ENCODE results near the gene AGAP2.

AGAP2 gene

DNA sequence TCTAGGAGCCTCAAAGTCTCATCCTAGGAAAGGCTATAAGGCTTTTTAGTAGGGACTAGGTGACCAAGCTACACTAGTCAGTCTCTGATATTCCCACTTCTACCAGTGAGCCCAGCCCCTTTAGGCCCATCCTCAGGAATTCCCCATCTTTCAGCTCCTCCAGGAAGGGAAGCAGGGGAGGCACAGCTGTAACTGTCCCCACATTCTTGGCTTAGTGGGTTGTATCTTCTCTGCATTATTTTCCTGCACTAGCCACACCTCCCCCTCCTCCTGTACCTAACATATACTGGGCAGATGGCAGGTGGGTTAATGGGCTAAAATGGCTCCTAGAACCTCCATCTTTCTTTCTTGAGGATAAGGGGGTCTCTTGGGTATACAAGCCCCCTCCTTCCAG lies 28.8 kb upstream of the AGAP2 start:
- Histone ChIP-seq H3K27me3 (ENCODE audit: control insufficient read depth, insufficient read depth, low read length) (peaks cover 50% of the 10 kb centered on the region), H3K27ac (ENCODE audit: low read depth, low read length) (peak overlapping the region; percentile 70), H3K4me1 (ENCODE audit: control insufficient read depth, insufficient read depth, low read length) (peaks cover 31% of the 10 kb centered on the region), H3K4me3 (ENCODE audit: low read depth, low read length) (peak overlapping the region; percentile 67), H3K9ac (ENCODE audit: low read depth, low read length) (no peak overlapping the region), H3K9me3 (ENCODE audit: control insufficient read depth, insufficient read depth, low read length) (no peaks in the 10 kb centered on the region), H3K36me3 (ENCODE audit: control insufficient read depth, insufficient read depth, low read length) (peaks cover 33% of the 10 kb centered on the region)

DNA sequence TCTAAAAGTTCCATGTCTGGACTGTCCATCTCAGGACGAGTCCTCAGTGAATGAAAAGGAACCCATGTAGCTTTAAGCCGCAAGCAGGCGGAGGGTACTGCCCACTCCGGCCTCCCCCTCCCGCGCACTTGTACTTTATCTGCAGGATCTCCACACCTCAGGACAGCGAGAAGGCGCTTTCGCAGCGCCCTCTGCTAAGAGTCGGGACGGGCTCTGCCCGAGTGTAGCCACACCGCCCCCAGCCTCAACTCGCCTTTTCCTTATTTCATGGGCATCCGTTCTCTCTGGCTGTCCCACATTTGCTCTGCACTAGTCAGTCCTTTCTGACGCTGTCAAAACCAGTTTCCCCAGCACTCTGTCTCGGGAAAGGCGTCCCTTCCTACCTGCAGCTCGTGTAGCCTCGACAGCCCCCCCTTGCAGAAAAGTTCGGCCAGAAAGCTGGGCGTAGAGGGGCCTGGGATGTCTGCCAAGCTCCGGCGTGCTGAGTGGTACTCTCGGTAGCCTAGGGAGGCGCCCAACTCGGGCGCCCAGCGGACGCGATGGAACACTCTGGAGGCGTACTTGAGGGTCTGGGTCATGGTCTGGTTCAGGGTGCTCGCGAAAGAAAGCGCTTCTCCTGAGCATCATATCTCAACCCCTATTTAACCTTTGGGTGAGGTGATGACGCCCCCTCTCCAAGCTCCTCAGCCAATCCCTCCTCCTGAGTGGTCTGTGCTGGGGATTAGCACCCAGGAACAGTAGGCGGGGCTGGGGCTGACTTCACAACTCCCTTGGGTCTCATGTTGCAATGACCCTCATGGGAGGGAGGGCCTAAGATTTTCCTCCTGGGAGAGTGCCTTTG lies 28.1 kb upstream of the AGAP2 start, which contains the start of gene CYP27B1:
Gene CYP27B1, minus strand, starts transcription at position 615 of the 841 bp plus-strand sequence. Its CDS starts 37 bp downstream, at position 578.
- Histone ChIP-seq H3K9ac (ENCODE audit: low read depth, low read length) (no peak within 1 kb of the TSS), H3K4me1 (ENCODE audit: control insufficient read depth, insufficient read depth, low read length) (peaks cover 31% of the 10 kb centered on the region), H3K27me3 (ENCODE audit: control insufficient read depth, insufficient read depth, low read length) (peaks cover 50% of the 10 kb centered on the region), H3K4me3 (ENCODE audit: low read depth, low read length) (peak within 1 kb of the TSS; percentile 67), H3K36me3 (ENCODE audit: control insufficient read depth, insufficient read depth, low read length) (peaks cover 33% of the 10 kb centered on the region), H3K9me3 (ENCODE audit: control insufficient read depth, insufficient read depth, low read length) (no peaks in the 10 kb centered on the region), H3K27ac (ENCODE audit: low read depth, low read length) (peak within 1 kb of the TSS; percentile 70)

DNA sequence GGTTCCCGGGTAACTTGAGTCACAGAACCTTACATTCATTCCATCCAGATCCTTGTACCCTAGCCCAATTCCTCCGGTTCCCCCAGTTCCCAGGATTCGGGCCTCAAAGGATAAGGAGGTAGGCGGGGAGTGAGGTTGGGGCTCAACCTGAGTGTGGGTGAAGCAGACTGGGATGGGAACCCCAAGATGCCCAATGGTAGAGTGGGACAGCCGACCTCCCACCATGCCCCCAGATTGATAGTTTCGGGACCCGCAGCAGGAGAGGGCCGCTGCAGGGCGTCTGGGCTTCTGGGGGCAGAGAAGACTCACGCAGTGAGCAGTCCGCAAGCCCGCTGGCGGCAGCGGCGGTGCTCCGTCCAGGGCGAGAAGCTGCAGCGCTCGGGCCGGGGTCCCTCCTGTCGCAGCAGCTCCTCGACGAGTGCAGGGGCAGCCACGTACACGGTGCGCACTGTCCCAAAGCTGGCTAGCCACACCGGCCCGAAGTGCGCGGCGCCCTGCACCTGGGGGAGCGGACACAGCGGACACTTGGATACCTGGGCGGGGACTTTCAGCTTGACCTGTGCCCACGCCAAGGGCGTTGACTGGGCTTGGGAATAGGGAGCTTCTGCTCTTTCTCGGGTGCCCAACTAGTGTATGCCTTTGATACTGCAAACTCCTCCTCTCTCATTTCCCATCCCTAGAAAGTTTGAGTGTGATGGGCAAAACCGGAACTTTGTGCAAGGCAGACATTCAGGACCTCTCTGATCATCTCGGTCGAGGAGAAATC lies 27.3 kb upstream of the AGAP2 start:
- peaks cover 50% of the 10 kb centered on the region for H3K27me3 ChIP-seq (ENCODE audit: control insufficient read depth, insufficient read depth, low read length)
- H3K9me3 ChIP-seq (ENCODE audit: control insufficient read depth, insufficient read depth, low read length): no peaks in the 10 kb centered on the region
- peaks cover 31% of the 10 kb centered on the region for H3K4me1 ChIP-seq (ENCODE audit: control insufficient read depth, insufficient read depth, low read length)
- no peak overlapping the region for H3K27ac ChIP-seq (ENCODE audit: low read depth, low read length)
- no peak overlapping the region for H3K9ac ChIP-seq (ENCODE audit: low read depth, low read length)
- H3K36me3 ChIP-seq (ENCODE audit: control insufficient read depth, insufficient read depth, low read length): peaks cover 32% of the 10 kb centered on the region
- peak overlapping the region; percentile 67 for H3K4me3 ChIP-seq (ENCODE audit: low read depth, low read length)

DNA sequence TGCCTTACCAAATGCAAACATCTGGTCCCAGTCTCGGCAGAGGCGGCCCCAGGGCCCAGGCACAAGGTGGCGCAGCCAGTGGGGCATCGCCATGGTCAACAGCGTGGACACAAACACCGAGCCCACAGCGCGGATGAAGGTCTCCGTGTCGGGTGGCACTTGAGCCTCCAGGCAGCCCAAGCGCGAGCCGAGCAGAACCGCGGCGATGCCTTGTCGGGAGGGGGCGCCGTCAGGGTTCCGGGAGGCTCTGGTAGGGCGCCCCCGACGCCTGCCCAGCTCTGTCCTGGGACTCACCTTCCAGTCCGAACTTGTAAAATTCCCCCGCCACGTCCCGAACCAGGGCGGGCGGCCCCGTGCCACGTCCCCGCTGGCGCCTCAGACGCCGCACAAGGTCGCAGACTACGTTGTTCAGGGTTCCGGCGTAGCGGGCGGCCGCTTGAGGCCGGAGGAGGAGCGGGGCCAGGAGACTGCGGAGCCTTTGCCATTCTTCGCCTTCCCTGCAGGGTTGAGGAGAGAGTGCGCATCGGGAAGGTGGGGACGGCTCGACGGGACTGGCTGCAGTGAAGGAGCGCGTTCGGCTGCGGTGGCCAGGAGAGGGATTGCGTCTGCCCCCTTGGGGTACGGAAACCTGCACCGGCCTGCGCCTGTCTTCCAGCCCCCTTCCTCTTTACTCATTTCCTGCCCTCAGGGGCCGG lies 26.6 kb upstream of the AGAP2 start:
- Histone ChIP-seq H3K9ac (ENCODE audit: low read depth, low read length) (0 out of 2 replicates have a peak overlapping the region, but pooled peaks have one; percentile 12), H3K4me3 (ENCODE audit: low read depth, low read length) (peak overlapping the region; percentile 67), H3K36me3 (ENCODE audit: control insufficient read depth, insufficient read depth, low read length) (peaks cover 25% of the 10 kb centered on the region), H3K27ac (ENCODE audit: low read depth, low read length) (no peak overlapping the region), H3K27me3 (ENCODE audit: control insufficient read depth, insufficient read depth, low read length) (peaks cover 50% of the 10 kb centered on the region), H3K4me1 (ENCODE audit: control insufficient read depth, insufficient read depth, low read length) (peaks cover 31% of the 10 kb centered on the region), H3K9me3 (ENCODE audit: control insufficient read depth, insufficient read depth, low read length) (no peaks in the 10 kb centered on the region)

DNA sequence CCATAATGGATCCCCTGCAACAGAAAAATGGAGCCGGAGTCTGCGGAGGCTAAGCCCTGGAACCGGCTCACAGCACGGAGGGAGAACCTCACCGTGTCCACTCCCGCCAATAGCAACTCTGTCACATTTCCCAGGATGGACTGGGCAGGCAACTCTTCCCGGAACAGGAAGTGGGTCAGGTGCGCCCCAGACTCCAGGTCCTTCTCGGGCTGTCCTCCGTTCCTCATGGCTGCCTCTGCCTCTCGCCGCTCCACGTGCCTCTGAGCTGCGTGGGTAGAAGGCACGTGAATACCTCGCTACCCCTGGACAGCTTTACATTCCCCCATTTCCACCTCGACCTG lies 26.1 kb upstream of the AGAP2 start:
- H3K4me1 ChIP-seq (ENCODE audit: control insufficient read depth, insufficient read depth, low read length): peaks cover 31% of the 10 kb centered on the region
- H3K27me3 ChIP-seq (ENCODE audit: control insufficient read depth, insufficient read depth, low read length): peaks cover 50% of the 10 kb centered on the region
- peak overlapping the region; percentile 67 for H3K4me3 ChIP-seq (ENCODE audit: low read depth, low read length)
- H3K9ac ChIP-seq (ENCODE audit: low read depth, low read length): 0 out of 2 replicates have a peak overlapping the region, but pooled peaks have one; percentile 12
- peaks cover 20% of the 10 kb centered on the region for H3K36me3 ChIP-seq (ENCODE audit: control insufficient read depth, insufficient read depth, low read length)
- H3K9me3 ChIP-seq (ENCODE audit: control insufficient read depth, insufficient read depth, low read length): no peaks in the 10 kb centered on the region
- no peak overlapping the region for H3K27ac ChIP-seq (ENCODE audit: low read depth, low read length)

DNA sequence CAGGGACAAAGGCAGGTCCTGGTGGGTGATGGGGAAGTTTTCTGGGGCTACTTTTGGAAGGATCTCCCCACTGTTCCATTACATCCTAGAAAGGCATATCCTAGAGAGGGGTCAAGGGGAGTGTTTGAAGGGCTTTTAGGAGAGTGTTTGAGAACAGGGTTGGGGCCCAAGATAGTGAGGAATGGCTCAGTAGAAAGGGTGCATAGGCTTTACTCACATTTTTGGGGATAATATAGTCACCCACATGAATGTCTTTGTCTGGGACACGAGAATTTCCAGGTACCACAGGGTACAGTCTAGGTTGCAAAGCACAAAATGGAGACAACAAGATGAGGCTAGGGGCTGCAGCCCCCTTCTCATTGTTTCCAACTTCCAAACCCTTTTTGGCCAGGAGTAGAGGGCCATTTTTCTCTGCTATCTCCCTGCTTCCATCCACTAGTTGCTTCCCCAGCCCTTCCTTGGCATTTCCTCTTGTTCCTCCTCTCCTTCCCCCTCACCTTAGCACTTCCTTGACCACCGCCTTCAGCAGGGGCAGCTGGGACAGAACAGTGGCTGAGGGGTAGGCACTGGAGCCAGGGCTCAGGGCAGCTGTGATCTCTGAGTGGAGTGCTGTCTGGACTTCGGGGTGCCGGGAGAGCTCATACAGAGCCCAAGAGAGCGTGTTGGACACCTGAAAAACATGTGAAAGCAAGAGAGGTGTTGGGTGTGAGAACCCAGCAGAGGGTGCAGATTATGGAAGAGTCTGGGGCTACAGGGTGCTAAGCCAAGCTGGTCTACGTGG lies 25.5 kb upstream of the AGAP2 start:
- H3K9ac ChIP-seq (ENCODE audit: low read depth, low read length): no peak overlapping the region

DNA sequence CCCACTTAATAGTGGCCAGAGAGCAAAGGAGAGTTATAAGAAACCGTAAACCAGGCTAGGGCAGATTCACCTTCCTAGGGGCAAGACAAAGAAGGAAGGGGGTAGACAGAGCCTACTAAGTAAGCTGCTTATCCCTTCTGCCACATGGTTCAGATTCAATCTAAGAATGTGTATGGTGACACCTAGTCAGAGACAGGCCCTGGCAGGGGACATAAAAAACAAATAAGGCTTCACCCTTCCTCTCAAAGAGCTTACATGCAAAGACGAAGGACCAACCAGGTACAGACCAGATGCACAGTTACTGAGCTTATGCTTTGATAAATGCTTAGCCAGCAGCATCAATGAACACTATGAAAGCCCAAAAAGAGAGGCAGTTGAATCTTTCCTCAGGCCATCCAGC lies 23.9 kb upstream of the AGAP2 start:
- Histone ChIP-seq H3K27me3 (ENCODE audit: control insufficient read depth, insufficient read depth, low read length) (peaks cover 60% of the 10 kb centered on the region), H3K9me3 (ENCODE audit: control insufficient read depth, insufficient read depth, low read length) (no peaks in the 10 kb centered on the region), H3K4me3 (ENCODE audit: low read depth, low read length) (no peak overlapping the region), H3K36me3 (ENCODE audit: control insufficient read depth, insufficient read depth, low read length) (no peaks in the 10 kb centered on the region), H3K4me1 (ENCODE audit: control insufficient read depth, insufficient read depth, low read length) (peaks cover 30% of the 10 kb centered on the region), H3K27ac (ENCODE audit: low read depth, low read length) (no peak overlapping the region), H3K9ac (ENCODE audit: low read depth, low read length) (no peak overlapping the region)

More for the DNA sequence above, 25.5 kb upstream of the AGAP2 start:
- Histone ChIP-seq H3K27ac (ENCODE audit: low read depth, low read length) (no peak overlapping the region), H3K36me3 (ENCODE audit: control insufficient read depth, insufficient read depth, low read length) (peaks cover 14% of the 10 kb centered on the region), H3K9me3 (ENCODE audit: control insufficient read depth, insufficient read depth, low read length) (no peaks in the 10 kb centered on the region), H3K4me1 (ENCODE audit: control insufficient read depth, insufficient read depth, low read length) (peaks cover 31% of the 10 kb centered on the region), H3K4me3 (ENCODE audit: low read depth, low read length) (peak overlapping the region; percentile 67), H3K27me3 (ENCODE audit: control insufficient read depth, insufficient read depth, low read length) (peaks cover 50% of the 10 kb centered on the region)

DNA sequence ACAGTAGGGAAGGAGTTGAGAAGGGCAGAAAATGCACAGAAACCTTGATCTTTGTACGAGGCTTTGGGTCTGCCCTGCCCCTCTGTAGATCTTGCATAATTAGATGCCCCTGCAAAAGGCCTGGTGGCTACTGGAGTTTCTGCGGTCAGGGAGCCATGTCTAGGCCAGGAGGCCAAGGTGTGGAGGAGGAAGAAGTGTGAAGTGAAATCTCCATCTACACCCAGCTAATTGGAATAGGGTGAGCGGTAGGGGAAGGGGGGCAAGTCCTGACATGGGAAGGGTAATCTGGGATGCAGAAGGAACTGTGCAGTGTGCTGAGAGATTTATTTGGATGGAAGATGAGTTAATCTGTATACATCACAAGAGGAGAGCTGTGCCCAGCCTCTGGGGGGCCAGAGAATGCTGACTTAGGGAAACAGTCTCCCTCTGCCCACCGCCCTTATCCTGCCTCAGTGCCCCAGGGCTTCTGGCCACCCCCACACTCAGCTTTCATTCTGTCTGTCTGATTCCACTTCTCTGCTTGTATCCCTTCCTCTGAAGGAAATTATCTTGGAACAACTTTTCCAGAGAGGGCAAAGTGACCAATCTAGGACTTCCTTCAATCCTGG lies 23.0 kb upstream of the AGAP2 start:
- Histone ChIP-seq H3K9me3 (ENCODE audit: control insufficient read depth, insufficient read depth, low read length) (no peaks in the 10 kb centered on the region), H3K9ac (ENCODE audit: low read depth, low read length) (no peak overlapping the region), H3K4me3 (ENCODE audit: low read depth, low read length) (no peak overlapping the region), H3K36me3 (ENCODE audit: control insufficient read depth, insufficient read depth, low read length) (no peaks in the 10 kb centered on the region), H3K4me1 (ENCODE audit: control insufficient read depth, insufficient read depth, low read length) (peaks cover 25% of the 10 kb centered on the region), H3K27ac (ENCODE audit: low read depth, low read length) (no peak overlapping the region), H3K27me3 (ENCODE audit: control insufficient read depth, insufficient read depth, low read length) (peaks cover 60% of the 10 kb centered on the region)

DNA sequence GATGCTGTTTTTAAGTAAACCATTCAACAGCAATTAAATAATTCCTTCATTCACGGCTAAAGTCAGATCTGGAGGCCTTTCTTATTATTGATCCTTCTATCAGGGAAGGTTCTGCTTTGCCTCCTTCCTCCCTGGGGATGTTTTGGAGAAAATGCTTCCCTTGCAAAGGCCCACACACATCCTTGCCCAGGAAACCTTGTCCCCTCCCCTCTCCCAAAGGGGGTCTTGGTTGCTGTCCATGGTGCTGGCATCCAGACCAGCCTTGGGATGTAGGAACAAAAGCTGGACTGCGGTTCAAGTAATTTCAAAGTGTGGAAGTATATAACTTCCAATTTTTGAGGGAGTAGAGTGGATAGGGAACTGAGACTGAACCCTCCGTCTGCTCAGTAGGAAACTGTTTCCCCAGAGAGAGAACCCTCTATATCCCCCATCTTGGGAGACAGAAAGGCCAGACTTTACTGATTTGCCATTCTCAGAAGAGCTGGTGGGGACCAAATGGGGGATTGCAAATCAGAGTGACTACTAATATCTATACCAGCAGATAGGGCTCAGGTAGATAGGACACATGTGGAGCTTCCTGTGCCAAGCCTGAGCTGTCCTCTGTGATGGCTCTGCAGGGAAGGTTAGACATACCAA lies 21.9 kb upstream of the AGAP2 start:
- Histone ChIP-seq H3K4me1 (ENCODE audit: control insufficient read depth, insufficient read depth, low read length) (peaks cover 21% of the 10 kb centered on the region), H3K36me3 (ENCODE audit: control insufficient read depth, insufficient read depth, low read length) (no peaks in the 10 kb centered on the region), H3K27me3 (ENCODE audit: control insufficient read depth, insufficient read depth, low read length) (peaks cover 60% of the 10 kb centered on the region), H3K27ac (ENCODE audit: low read depth, low read length) (no peak overlapping the region), H3K4me3 (ENCODE audit: low read depth, low read length) (no peak overlapping the region), H3K9me3 (ENCODE audit: control insufficient read depth, insufficient read depth, low read length) (no peaks in the 10 kb centered on the region), H3K9ac (ENCODE audit: low read depth, low read length) (no peak overlapping the region)

All from HUES48 (cell line).